HCT116 (cell line): ENCODE results near the gene FCER2.

ENCODE experiments used
- EGR1 ChIP-seq: IDR thresholded peaks from 2 replicates; pipeline ENCODE4 v1.6.1; 2012; ENCODE audit warnings: low read depth
- EZH2 ChIP-seq: fragments of 200-600 bp; sonication (generic); IDR thresholded peaks from 2 replicates; pipeline ENCODE4 v1.6.1; 2017; ENCODE audit warnings: antibody characterized with exemption, mixed run types
- EZH2phosphoT487 ChIP-seq: fragments of 200-600 bp; IDR thresholded peaks from 2 replicates; pipeline ENCODE4 v1.6.1; 2018; ENCODE audit warnings: antibody characterized with exemption, borderline replicate concordance
- FOSL1 ChIP-seq: IDR thresholded peaks from 2 replicates; pipeline ENCODE4 v1.6.1; 2012; ENCODE audit warnings: low read depth
- JUND ChIP-seq: IDR thresholded peaks from 2 replicates; pipeline ENCODE4 v1.6.1; 2012
- POLR2A ChIP-seq: IDR thresholded peaks from 2 replicates; pipeline ENCODE4 v1.7.0; 2011; ENCODE audit warnings: borderline replicate concordance; ENCODE audit not compliant: insufficient read depth, insufficient read length; ENCODE audit errors: extremely low read depth
- POLR2AphosphoS5 ChIP-seq: IDR thresholded peaks from 2 replicates; pipeline ENCODE4 v1.6.1; 2011; ENCODE audit warnings: mild to moderate bottlenecking, low read depth, low read length, moderate library complexity
- RAD21 ChIP-seq: IDR thresholded peaks from 2 replicates; pipeline ENCODE4 v1.6.1; 2012; ENCODE audit warnings: low read depth, mild to moderate bottlenecking
- SP1 ChIP-seq: IDR thresholded peaks from 2 replicates; pipeline ENCODE4 v1.6.1; 2012; ENCODE audit warnings: low read depth
- YY1 ChIP-seq: IDR thresholded peaks from 2 replicates; pipeline ENCODE4 v1.6.1; 2011; ENCODE audit warnings: low read length, low read depth, moderate library complexity, mild to moderate bottlenecking; ENCODE audit not compliant: insufficient replicate concordance; ENCODE audit errors: extremely low read depth
- ZFX ChIP-seq: fragments of 450-650 bp; IDR thresholded peaks from 2 replicates; pipeline ENCODE4 v1.6.1; 2017
- TF ChIP-seq, protein P1 (sequence below), 3 experiments: fragments of 200-600 bp in 1 of 3; sonication (generic) in 1 of 3; IDR thresholded peaks in 2 of 3; conservative IDR thresholded peaks in 1 of 3; 2 replicates each; pipeline ENCODE4 v1.5.1; 2012 to 2017; ENCODE audit warnings: low read depth in 2 of 3, low read length in 2 of 3, antibody characterized with exemption in 1 of 3, borderline replicate concordance in 1 of 3, control low read depth in 1 of 3, mild to moderate bottlenecking in 1 of 3, mixed read lengths in 1 of 3, mixed run types in 1 of 3, moderate library complexity in 1 of 3; ENCODE audit not compliant: insufficient read depth in 1 of 3
- TF ChIP-seq, protein P2 (sequence below): IDR thresholded peaks from 2 replicates; pipeline ENCODE4 v1.6.1; 2012; ENCODE audit warnings: low read depth

- TF ChIP-seq, protein P1, sequence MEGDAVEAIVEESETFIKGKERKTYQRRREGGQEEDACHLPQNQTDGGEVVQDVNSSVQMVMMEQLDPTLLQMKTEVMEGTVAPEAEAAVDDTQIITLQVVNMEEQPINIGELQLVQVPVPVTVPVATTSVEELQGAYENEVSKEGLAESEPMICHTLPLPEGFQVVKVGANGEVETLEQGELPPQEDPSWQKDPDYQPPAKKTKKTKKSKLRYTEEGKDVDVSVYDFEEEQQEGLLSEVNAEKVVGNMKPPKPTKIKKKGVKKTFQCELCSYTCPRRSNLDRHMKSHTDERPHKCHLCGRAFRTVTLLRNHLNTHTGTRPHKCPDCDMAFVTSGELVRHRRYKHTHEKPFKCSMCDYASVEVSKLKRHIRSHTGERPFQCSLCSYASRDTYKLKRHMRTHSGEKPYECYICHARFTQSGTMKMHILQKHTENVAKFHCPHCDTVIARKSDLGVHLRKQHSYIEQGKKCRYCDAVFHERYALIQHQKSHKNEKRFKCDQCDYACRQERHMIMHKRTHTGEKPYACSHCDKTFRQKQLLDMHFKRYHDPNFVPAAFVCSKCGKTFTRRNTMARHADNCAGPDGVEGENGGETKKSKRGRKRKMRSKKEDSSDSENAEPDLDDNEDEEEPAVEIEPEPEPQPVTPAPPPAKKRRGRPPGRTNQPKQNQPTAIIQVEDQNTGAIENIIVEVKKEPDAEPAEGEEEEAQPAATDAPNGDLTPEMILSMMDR (IDR thresholded peaks at IDR 0.05 in 2 of 3, conservative IDR thresholded peaks at IDR 0.05 in 1 of 3; ENCODE audit: borderline replicate concordance in 1 of 3, insufficient read depth in 1 of 3, low read depth in 2 of 3, low read length in 2 of 3), result no peak
- TF ChIP-seq EZH2phosphoT487 (no peak), SP1 (no peak), POLR2A (no peak), YY1 (no peak), JUND (no peak), RAD21 (no peak), POLR2AphosphoS5 (no peak), EGR1 (no peak), FOSL1 (no peak), ZFX (no peak), EZH2 (no peak)
- TF ChIP-seq, protein P2, sequence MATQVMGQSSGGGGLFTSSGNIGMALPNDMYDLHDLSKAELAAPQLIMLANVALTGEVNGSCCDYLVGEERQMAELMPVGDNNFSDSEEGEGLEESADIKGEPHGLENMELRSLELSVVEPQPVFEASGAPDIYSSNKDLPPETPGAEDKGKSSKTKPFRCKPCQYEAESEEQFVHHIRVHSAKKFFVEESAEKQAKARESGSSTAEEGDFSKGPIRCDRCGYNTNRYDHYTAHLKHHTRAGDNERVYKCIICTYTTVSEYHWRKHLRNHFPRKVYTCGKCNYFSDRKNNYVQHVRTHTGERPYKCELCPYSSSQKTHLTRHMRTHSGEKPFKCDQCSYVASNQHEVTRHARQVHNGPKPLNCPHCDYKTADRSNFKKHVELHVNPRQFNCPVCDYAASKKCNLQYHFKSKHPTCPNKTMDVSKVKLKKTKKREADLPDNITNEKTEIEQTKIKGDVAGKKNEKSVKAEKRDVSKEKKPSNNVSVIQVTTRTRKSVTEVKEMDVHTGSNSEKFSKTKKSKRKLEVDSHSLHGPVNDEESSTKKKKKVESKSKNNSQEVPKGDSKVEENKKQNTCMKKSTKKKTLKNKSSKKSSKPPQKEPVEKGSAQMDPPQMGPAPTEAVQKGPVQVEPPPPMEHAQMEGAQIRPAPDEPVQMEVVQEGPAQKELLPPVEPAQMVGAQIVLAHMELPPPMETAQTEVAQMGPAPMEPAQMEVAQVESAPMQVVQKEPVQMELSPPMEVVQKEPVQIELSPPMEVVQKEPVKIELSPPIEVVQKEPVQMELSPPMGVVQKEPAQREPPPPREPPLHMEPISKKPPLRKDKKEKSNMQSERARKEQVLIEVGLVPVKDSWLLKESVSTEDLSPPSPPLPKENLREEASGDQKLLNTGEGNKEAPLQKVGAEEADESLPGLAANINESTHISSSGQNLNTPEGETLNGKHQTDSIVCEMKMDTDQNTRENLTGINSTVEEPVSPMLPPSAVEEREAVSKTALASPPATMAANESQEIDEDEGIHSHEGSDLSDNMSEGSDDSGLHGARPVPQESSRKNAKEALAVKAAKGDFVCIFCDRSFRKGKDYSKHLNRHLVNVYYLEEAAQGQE, result no peak
These were observed 14.8 kb downstream of the FCER2 start for GRCh38 chr19:7687177-7687576.
